AML-193 (cell line): Measurements from ENCODE around the gene FADS1.
A peak's percentile ranks its signal among the peaks of the same experiment; 100 is the strongest.

ENCODE experiments used
- DNase-seq, 2 experiments: peaks; one replicate each; lab custom pipeline; 2025; lab: John Stamatoyannopoulos, UW

The FADS1 gene

GRCh38 chr11:61846362-61847020 lies 29.7 kb upstream of the FADS1 start:
- DNase-seq, result no peak

- no peak for DNase-seq
Measured at GRCh38 chr11:61844909-61845565, 28.2 kb upstream of the FADS1 start.

GRCh38 chr11:61842528-61842820 lies 25.7 kb upstream of the FADS1 start:
- DNase-seq, result no peak

GRCh38 chr11:61841636-61842527 lies 25.1 kb upstream of the FADS1 start:
- DNase-seq, result no peak

- DNase-seq, result no peak
Measured at GRCh38 chr11:61840371-61840770, 23.6 kb upstream of the FADS1 start.

GRCh38 chr11:61839742-61840141 lies 22.9 kb upstream of the FADS1 start:
- DNase-seq, result no peak

GRCh38 chr11:61838921-61839320 lies 22.1 kb upstream of the FADS1 start:
- no peak for DNase-seq

- DNase-seq, result no peak
Measured at GRCh38 chr11:61838501-61838900, 21.7 kb upstream of the FADS1 start.

- DNase-seq, result no peak
Measured at GRCh38 chr11:61837411-61838005, 20.7 kb upstream of the FADS1 start.

- DNase-seq, result no peak
Measured at GRCh38 chr11:61836193-61836592, 19.4 kb upstream of the FADS1 start.

- DNase-seq, result peak; percentile 83 to 91
Measured at GRCh38 chr11:61834278-61835048, 17.7 kb upstream of the FADS1 start.

- DNase-seq, result no peak
Measured at GRCh38 chr11:61833926-61834277, 17.1 kb upstream of the FADS1 start.

GRCh38 chr11:61833471-61833870 lies 16.7 kb upstream of the FADS1 start:
- no peak for DNase-seq

GRCh38 chr11:61832754-61833153 lies 16.0 kb upstream of the FADS1 start:
- DNase-seq, result no peak

GRCh38 chr11:61832207-61832606 lies 15.4 kb upstream of the FADS1 start:
- no peak for DNase-seq

- no peak for DNase-seq
Measured at GRCh38 chr11:61830237-61831105, 13.7 kb upstream of the FADS1 start.

GRCh38 chr11:61829806-61830205 lies 13.0 kb upstream of the FADS1 start:
- DNase-seq, result no peak

GRCh38 chr11:61828629-61829407 lies 12.0 kb upstream of the FADS1 start:
- peak in 1 of 2 experiments; percentile 22 for DNase-seq

- DNase-seq, result no peak
Measured at GRCh38 chr11:61828379-61828628, 11.5 kb upstream of the FADS1 start.

- DNase-seq, result peak; percentile 83 to 88
Measured at GRCh38 chr11:61827571-61828378, 11.0 kb upstream of the FADS1 start, which contains the start of gene FADS2. TSS of gene FADS2 (plus strand) at chr11:61828300. CDS start at chr11:61828391, 91 bp downstream.
